ENCODE data around the gene PRKD2.
A peak's percentile ranks its signal among the peaks of the same experiment; 100 is the strongest.

Gene PRKD2

DNA sequence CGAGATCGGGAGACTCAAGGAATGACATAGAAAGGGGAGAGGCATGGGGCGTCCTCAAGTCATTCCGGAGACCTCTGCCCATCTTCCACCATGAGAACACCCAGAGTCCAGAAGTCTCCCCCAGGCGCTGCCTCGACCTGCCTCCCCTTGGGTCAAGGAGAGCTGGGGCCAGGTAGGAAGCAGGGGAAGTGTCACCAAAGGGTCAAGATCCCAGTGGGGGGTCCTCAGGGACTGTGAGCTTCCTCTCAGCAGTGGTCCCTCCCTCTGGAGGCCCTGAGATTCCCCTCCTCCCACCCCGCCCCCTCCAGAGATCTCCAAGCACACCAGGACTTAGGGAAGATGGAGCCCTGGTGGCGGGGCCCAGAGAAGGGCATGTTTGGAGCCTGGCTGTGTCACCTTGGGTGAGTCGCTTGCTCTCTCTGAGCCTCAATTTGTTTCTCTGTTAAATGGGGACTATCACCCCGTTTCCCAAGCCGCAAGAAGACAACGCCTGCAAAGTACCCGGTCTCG lies 56.9 kb downstream of the PRKD2 start:
- no peak for DNase-seq

DNA sequence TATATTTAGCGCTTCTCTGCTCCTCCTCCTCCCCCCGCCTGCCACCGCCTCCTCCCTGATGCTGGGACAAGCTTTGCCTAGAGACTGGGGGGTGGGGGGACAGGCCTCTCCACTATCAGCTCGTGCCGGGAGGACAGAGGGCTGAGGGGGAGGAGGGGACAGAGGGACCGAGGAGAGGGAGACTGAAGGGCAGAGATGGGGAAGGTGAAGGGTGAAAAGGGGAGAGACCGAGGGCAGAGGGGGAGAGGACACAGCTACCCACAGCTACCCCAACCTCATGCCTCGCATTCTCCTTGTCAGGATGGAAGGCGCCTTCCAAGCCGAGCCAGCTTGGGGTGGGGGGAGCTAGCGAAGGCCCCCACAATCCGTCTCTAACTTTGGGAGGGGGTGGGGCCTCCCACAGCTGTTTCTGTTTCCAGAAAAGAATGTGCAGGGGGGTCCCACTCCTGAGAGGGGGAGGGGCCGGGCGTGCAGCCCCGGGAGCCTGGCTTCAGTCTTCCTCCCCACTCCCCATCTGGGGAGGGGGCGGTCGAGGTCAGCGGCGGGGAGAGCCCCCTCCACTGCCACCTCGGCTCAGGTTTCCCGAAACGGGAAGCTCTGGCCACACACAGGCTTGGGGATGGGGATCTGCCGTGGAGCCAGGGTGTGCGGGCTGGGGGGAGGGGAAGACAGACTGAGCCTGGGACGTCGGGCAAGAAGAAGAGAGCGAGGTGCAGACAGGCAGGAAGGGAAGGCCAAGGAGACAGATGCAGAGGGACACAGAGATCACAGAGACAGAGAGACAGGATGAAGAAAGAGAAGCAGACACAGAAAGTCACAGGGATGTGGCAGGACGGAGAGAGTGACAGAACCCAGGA lies 57.5 kb downstream of the PRKD2 start:
- no peak for DNase-seq

DNA sequence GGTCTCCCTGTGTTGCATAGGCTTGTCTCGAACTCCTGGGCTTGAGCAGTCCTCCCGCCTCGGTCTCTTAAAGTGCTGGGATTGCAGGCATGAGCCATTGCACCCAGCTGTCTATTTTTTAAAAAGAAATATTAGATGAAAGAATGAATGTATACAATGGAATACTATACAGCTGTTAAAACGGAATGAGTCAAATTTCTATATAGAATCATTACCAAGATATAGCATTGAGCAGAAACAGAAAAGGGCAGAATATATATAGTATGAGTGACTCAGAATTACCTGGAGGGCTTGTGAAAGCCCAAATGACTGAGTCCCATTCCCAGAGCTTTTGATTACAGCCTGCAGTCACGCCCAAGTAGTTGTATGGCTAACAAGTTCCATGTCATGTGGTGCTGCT lies 60.4 kb downstream of the PRKD2 start:
- DNase-seq = no peak

DNA sequence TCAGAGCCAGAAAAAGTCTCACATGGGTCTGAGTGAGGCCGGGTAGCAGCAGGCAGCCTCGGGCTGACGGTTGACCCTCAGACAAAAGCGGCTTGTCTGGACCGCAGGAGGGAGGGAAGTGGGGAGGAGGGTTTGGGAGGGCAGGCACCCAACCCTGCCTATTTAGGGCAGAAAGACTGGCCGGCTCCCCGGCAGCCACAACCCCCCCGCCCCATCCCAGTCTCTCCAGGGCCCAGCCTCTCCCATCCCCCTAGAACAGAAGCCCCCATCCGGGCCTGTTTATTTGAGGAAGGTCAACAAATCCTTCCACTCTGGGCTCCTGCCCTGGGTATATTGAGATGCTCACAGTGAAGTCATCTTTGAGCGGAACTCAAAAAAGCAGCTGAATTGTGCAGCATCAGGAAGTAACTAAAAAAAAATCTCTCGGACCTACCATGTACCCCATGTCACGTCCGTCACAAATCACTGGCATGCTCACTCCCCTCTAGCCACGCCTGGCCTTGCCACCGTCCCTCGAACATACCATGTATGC lies 62.2 kb downstream of the PRKD2 start:
- no peak for DNase-seq

DNA sequence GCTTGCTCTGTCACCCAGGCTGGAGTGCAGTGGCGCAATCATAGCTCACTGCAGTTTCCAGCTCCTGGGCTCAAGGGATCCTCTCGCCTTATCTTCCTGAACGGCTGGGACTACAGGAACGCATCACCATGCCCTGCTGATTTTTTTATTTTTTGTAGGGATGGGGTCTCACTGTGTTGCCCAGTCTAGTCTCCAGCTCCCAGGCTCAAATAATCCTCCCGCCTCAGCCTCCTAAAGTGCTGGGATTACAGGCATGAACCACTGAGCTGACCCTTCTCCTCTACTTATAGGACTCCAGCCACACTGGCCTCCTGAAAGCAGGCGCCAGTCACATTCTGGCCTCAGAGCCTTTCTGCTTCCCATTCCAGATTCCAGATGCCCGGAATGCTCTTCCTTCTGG lies 66.5 kb downstream of the PRKD2 start:
- DNase-seq = no peak

DNA sequence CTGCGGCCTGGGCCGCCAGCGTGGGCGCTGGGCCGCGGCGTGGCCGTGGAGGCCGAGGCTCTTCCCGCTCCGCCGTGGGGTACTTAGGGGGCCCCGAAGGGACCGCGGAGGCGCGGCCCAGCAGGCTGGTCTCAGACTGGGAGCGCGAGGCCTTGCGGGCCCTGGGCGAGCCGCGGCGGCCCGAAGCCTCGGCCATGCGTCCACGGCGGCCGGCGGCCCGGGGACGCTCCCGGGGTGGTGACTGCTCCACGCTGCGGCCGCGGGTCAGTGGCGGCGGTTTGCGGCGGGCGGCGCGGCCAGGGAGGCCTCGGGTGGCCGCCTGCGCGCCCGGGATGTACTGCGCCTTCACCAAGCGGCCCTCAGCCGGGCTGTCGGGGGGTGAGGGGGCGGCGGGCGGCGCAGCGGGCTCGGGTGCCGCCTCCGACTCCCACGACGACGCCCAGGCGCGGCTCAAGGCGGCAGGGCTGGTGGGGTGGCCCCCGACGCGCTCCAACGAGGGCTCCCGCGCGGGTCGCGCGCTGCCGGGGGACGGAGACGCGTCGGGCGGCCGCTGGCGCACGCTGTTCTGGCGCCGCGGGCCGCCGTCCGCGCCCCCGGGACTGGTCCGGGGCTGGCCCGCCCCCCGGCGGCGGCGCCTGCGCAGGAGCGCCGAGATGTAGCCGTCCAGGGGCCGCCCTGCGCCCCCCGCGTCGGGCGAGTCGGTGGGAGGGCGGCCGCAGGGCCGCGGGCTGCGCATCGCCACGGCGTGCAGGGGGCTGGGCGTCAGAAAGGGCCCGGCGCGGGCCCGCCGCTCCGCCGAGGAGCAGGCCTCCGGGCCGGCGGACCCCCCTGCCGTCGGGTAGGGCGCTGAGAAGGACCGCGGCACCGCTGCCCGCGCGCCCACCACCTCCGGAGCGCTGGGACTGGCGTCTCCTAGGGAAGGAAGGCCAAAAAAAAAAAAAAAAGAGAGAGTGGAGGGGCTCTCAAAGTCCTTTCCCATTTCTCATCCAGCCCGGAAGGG lies 67.7 kb downstream of the PRKD2 start:
- no peak for DNase-seq

DNA sequence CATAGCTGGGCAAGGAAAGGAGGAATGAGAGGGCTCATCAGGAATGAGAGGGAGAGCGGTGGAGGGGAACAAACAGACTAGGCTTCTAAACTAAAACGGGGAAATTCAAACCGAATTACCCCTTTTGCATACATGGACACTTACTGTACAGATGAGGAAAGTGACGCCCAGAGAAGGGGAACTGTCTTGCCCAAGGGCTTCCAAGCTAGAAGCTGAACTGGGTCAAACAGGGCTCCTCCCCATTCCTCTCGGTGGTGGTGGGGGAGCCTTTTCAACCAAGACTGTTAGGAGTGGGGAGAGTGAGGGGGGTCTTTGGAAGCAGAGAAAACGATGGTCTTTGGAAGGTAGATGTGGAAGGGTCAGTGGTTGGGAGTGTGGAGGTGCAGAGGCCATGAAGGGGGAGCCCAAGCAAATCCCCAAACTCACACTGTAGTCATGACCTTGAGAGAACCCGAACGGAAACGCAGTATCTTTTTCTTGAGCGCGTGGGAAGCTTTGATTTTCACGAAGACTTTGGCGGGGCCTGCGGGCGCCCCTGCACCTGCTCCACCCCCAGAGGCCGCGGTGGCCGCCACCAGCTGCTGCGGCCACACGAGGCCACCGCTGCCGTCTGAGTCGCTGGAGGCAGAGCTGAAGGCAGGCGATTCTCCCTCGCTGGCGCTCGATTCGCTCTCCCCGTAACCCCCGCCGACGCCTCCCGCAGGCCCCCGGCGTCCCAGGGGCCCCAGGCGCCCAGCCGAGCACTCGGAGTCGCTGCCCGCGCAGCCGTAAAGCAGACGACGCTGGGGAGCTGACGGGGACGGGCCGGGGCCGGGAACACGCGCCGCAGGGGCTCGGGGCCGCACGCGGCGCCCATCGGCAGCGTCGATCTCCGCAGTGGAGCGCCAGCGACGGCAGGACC lies 68.6 kb downstream of the PRKD2 start:
- DNase-seq = no peak

DNA sequence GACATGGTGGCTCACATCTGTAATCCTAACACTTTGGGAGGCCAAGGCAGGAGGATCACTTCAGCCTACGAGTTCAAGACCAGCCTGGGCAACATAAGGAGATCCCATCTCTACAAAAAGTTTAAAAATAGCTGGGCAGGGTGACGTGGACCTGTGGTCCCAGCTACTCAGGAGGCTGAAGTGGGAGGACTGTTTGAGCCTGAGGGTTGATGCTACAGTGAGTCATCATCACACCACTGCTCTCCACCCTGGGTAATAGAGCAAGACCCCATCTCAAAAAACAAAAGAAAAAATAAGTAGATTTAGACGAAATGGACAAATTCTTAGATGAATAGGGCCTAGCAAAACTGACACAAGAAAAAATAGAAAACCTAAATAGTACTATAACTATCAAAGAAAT lies 70.5 kb downstream of the PRKD2 start:
- DNase-seq = no peak

DNA sequence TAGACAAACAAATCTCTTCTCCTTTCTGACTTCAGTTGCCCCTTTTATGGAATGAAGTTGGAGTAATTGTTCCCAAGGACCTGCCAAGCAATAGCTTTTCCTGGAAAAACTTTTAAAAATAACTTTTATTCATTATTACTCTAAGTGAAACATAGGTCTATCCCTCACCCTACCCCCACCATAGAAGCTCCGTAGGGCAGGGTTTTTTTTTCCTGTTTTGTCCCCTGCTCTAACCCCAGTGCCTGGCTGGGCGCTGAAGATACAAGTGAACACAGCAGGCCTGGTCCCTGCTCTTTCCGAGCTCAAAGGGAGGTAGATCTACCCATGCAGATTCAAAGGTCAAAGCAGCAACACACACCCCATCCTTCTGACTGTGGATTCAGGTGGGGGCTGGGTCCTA lies 72.2 kb downstream of the PRKD2 start:
- DNase-seq = no peak

DNA sequence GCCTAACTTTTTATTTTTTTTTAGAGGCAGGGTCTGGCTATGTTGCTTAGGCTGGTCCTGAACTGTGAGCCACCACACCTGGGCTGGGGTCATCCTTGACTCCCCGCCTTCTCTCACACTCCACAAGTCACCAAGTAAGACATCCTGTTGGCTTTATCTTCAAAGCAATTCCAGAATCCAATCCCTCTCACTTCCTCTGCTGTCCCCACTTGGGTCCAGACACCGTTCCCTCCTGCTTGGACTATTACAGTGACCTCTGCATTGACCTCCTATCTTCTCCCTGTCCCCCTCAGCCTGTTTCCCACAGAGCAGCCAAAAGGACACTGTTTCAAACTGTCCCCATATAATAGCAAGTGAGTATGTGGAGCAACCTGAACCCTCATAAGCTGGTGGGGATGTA lies 76.3 kb downstream of the PRKD2 start:
- no peak for DNase-seq

DNA sequence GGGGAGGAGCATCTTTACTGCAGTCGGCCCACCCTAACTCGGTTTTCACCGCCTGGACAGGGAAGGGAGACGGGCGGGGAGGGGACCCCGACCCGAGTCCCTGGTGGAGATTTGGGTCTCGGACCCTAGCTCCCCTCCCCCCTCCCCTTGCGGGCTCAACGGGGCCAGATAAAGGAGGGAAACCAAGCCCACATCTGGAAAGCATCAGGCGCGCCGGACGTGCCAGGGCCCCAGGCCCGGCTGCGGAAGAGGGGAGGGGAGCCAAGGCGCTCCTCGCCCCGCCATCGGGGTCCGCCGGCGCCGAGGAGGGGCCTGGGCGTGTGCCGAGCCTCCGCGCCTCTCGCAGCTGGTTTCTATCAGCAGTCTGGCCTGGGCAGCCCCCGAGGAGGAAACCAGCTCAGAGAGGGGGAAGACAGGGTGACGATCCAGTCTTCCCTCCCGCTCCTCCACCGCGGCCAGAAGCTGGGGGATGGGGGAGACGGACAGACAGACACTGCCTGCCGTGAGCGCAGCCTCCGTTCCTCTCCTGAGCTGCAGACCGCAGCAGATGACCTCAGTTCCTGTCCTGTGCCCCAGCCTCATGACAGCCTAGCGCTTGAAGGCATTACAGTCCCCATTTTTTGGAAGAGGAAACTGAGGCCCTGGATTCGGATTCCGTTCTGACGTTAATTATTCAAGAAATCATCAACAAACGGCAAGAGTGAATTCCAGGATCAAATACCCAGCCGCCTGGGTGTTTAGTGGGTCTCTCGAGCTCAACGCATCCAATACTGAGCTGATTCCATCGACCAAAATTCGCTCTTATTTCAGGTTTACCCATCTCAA lies 77.3 kb downstream of the PRKD2 start:
- no peak for DNase-seq

DNA sequence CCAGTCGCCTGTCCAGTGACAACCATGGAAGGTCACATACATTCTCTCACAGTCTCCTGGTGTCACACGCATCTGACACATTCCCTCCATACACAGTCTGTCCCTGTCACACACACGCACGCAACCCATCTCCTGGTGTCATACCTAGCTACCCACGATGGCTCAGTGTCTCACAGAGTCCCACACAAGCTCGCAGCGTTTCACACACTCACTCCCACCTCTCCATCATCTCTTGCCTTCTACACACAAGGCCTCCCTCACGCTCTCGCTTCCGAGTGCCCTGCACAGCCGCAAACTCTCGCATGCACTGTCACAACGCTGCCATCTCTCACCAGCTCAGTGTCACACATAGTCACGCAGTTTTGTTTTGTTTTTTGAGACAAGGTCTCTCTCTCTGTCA lies 79.7 kb downstream of the PRKD2 start:
- DNase-seq = no peak

DNA sequence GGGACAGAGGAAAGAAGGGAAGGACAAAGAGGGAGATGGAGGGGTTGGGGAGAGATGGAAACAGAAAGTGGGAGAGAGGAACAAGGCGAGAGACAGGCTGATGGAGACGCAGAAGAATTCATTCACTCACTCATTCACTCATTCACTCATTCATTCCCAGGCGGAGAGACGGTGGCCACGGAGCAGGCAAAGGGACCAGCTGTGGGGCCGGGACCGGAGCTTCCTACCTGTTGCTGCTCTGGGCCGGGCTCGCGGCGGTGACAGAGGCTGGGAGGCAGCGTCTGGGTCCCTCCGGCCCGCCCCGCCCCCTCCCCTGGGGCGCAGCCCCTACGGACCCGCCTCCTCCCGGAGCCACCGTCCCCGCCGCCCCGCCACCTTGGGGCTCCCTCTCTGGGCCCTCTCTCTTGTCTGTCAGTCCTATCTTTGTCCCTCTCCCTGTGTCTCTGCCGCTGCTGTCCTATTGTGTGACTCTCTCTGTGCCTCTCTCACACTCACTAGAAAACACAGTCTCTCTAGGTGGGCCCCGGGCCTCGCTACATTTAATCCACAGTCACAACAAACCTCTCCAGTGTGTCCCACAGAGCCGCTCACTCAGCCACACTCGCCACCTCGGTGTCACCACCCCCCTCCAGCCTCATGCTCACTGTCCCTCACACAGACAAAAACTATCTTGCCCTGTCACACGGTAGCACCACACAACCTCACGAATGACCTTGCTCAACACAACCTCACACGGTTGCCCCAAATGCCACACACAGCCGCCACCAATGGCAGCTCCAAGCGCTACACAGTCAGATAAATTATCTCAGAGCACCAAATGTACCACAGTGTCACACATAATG lies 80.8 kb downstream of the PRKD2 start, which contains the start of gene GNG8:
Gene GNG8 (minus strand): TSS at position 283 of the 842 bp plus-strand sequence. CDS start 1,520 bp downstream, outside the sequence.
- DNase-seq = no peak

DNA sequence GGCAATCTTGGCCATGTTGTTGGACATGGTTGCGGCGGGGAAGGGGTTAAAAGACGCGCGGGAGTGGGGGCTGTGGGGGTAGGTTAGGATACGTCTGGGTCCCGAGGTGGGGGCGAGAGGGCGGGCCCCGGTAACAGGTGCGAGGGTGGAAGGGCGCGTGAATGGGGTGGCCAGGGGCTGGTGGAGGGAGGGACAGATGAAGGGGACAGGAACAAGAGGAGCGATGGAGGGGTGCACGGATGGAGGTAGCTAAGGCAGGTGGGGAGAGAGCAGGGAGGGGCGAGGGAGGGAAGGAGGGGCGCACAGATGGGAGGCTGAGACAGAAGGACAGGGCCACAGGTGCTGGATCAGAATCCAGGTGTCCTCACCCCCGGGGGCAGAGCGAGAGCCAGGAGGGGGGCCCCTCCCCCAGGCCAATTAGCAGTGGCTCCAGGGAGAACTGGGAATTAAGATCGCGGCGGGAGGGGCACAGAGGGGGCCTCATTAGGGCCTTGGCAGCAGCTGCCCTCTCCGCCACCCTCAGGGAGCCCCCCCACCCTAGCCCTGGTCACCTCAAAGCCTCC lies 82.2 kb downstream of the PRKD2 start:
- DNase-seq = peak; percentile 42

DNA sequence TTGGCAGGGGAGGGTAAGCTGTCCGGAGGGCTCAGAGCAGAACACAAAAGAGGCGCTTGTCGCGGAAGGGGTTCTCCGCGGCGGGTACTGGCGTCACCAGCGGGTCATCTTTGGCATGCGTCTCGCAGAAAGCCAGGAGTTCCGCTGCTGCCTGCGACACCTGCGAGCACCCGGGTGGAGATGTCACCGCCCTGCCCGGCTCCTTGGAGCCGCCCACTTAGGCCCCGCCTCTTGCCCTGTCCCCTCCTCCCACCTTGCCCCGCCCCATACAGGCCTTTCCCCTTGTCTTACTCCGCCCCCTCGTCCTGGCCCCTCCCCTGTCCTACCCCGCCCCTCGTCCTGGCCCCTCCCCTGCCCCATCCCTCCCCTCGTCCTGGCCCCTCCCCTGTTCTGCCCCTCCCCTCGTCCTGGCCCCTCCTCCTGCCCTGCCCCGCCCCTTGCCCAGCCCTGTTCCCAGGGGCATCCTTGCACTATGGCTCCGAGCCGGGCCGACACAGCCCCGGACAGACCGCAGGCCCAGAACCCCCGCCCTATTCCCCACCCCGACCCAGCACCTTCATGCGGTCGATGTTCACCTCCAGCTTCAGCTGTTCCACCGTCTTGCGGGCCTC lies 82.8 kb downstream of the PRKD2 start:
- no peak for DNase-seq

DNA sequence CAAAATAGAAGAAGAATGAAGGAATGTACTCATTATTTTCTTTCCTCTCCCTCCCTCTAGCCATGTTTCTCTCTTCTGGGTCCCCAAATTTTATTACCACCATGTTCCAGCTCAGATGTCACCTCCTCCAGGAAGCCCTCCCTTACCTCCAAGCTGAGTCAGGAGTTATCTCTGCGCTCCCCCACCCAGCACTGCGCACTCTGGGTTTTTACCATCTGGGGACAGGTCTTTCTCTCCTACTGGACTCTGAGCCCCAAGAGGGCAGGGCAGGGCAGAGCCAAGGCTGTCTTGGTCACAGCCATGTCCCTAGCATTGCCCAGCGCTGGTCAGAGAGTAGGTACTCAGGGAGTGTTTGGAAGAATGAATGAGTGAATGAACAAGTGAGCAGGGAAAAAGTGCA lies 83.8 kb downstream of the PRKD2 start:
- DNase-seq = no peak

DNA sequence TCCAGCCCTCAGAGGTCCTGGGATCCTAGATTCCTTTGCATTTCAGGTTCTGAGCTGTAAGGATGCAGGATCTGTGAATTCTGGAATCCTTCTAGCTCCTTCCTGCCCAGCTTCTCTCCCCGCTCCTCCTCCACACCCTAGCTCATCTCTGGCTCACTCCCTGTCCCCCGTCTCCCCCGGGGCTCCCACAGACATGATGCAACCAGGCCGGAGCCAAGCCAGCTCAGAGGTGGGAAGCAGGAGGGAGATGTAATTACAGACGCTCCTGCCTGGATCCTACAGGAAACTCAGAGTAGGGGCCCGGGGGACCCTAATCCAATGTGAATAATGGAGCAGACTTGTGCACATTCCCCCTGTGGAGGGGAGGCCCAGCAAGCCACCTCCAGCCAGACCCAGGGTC lies 85.4 kb downstream of the PRKD2 start:
- DNase-seq = no peak

DNA sequence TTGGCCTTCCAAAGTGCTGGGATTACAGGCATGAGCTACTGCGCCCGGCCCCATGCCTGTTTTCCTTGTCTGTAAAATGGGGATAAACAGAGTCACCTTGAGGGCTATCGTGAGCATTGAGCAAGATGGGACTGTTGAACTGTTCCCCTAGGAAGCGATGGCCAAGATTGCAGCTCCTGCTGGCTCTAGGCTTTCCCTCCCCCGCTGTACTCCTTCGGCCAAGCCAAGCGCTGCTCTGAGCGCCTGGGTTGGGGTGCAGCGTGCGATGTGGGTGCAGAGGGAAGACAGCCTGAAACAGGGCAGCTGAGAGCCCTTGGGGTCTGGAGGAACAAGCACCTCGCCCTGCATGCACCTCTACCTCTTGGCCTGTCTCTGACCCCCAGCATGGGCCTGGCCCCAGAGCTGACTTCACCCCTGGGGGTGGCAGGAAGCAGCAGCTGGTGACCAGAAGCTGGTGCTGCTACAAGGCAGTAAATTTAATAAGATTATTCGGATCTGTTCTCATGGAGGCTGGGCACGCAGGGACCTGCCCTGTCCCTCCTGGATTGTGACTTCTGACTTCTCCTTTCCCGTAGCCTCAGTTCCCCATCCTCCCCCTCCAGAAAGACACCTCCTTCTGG lies 86.2 kb downstream of the PRKD2 start:
- no peak for DNase-seq

DNA sequence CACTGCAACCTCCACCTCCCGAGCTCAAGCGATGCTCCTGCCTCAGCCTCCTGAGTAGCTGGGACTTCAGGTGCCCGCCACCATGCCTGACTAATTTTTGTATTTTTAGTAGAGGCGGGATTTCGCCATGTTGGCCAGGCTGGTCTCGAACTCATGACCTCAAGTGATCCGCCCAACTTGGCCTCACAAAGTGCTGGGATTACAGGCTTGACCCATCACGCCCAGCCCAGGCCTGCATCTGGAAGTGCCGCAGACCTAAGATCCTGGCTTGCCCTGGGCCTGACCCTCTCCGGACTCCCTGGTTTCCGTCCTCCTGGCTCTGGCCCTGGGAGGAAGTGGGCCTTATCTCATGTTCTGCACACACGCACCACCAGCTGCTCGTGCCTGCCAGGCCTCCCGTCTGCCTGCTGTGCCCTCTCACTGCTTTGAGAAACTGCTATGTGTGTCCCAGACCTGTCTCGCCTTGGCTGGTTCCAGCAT lies 87.3 kb downstream of the PRKD2 start:
- no peak for DNase-seq
